ENCODE data around the gene LONRF2.

DNA sequence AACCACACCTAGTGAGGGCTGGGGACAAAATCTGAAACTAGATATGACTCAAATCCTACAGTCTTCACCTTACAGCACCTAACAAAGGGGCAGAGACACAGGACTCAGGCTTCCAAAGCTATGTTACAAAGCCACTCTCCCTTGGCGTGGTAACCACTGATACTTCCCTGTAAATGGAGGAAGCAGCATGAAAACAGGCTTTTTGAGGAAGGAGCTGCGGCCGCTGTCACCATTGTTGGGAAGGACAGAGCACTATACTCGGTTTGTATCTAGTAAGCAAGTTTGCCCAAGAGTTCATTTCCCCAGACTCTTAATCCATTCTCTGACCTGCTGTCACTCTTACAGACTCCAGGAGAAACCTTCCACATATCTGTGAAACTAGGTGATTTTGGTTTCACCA is 60.3 kb downstream of the LONRF2 start:
- TF ChIP-seq, protein P1, sequence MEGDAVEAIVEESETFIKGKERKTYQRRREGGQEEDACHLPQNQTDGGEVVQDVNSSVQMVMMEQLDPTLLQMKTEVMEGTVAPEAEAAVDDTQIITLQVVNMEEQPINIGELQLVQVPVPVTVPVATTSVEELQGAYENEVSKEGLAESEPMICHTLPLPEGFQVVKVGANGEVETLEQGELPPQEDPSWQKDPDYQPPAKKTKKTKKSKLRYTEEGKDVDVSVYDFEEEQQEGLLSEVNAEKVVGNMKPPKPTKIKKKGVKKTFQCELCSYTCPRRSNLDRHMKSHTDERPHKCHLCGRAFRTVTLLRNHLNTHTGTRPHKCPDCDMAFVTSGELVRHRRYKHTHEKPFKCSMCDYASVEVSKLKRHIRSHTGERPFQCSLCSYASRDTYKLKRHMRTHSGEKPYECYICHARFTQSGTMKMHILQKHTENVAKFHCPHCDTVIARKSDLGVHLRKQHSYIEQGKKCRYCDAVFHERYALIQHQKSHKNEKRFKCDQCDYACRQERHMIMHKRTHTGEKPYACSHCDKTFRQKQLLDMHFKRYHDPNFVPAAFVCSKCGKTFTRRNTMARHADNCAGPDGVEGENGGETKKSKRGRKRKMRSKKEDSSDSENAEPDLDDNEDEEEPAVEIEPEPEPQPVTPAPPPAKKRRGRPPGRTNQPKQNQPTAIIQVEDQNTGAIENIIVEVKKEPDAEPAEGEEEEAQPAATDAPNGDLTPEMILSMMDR (IDR thresholded peaks at IDR 0.05; ENCODE audit: insufficient read depth, low read depth, low read length) = no peak
- no peak for TF ChIP-seq EZH2 (IDR thresholded peaks at IDR 0.05; ENCODE audit: insufficient read depth, low read length)

Measured in astrocyte (in vitro differentiated cells and primary cell).